Heart left ventricle (tissue), 16 donors: ENCODE data around the gene GRK5. TPM values are rescaled to one million over a fixed set of nuclear protein-coding genes. Genes with fewer than 3 reads are reported as not detected.
A peak's percentile ranks its signal among the peaks of the same experiment; 100 is the strongest.

Source experiments
- ATAC-seq, 4 donors: fragments of 200-7000 bp; cut with Tn5 transposase; one replicate each; pipeline ENCODE4 v1.9.1; 2020 to 2022; ENCODE audit warnings: moderate library complexity in 4 of 4, mild to moderate bottlenecking in 3 of 4, moderate number of reproducible peaks in 1 of 4
- DNase-seq, 5 donors: peaks; one replicate each; pipeline ENCODE4 v3.0.0-alpha.2; 2020
- H3K27ac ChIP-seq, 12 donors: fragments of 200-600 bp; sonication (generic) in 4 of 12; one replicate each; pipeline versions ENCODE4 v1.5.0 to v1.8.0; 2016 to 2022; ENCODE audit warnings: mild to moderate bottlenecking in 2 of 12
- H3K27me3 ChIP-seq, 9 donors: fragments of 200-600 bp; sonication (generic) in 2 of 9; one replicate each; pipeline versions ENCODE4 v1.5.1 to v1.8.0; 2016 to 2022; ENCODE audit warnings: mild to moderate bottlenecking in 3 of 9
- H3K36me3 ChIP-seq, 9 donors: fragments of 200-600 bp; sonication (generic) in 2 of 9; one replicate each; pipeline versions ENCODE4 v1.5.0 to v1.8.0; 2018 to 2022; ENCODE audit warnings: mild to moderate bottlenecking in 2 of 9
- H3K4me1 ChIP-seq, 12 donors: fragments of 200-600 bp; sonication (generic) in 4 of 12; one replicate each; pipeline versions ENCODE4 v1.5.0 to v1.8.0; 2016 to 2022; ENCODE audit warnings: mild to moderate bottlenecking in 3 of 12
- H3K4me3 ChIP-seq, 12 donors: fragments of 200-600 bp; sonication (generic) in 4 of 12; one replicate each; pipeline versions ENCODE4 v1.5.0 to v1.8.0; 2017 to 2022; ENCODE audit warnings: mild to moderate bottlenecking in 9 of 12, moderate library complexity in 4 of 12
- H3K9me3 ChIP-seq, 12 donors: fragments of 200-600 bp; sonication (generic) in 4 of 12; one replicate each; pipeline versions ENCODE4 v1.5.0 to v1.8.0; 2016 to 2022; ENCODE audit warnings: mild to moderate bottlenecking in 1 of 12
- POLR2A ChIP-seq, 2 donors: fragments of 450-650 bp; IDR thresholded peaks; one replicate each; pipeline ENCODE4 v1.6.1; 2017; ENCODE audit warnings: antibody characterized with exemption in 2 of 2, mild to moderate bottlenecking in 2 of 2, moderate library complexity in 2 of 2
- WGBS, 4 donors: extraction: QIAGEN DNeasy Blood & Tissue Kit in 2 of 4; methylation state at CpG; one replicate each; pipeline versions ENCODE4 v1.1.5 to v1.1.7; 2013 to 2018; 5-methylcytosine and 5-hydroxymethylcytosine counted together
- intact Hi-C, 10 donors: fragments of 100-400 bp; cut with DNase I; formaldehyde crosslinking; loops; one replicate each; pipeline versions ENCODE4 v1.11.1 to v1.14.2; 2022
- polyA plus RNA-seq, 2 donors: library from polyadenylated mRNA; stranded (reverse); fragments of 200-250 nt; gene quantifications; one replicate each; pipeline ENCODE4 v1.2.3, GENCODE V29; 2013
- total RNA-seq, 9 donors: library from RNA; depleted of rRNA in 2 of 9; stranded (reverse); fragments of >200 nt in 2 of 9; fragmentation: NEBNext Ultra II Directional in 3 of 9; extraction: Animal tissue kit (Norgen Biotek cat#: 25700) in 3 of 9; gene quantifications; one replicate each; pipeline versions ENCODE4 v1.1.0 to v1.2.4, GENCODE V29; 2016 to 2023
- TF ChIP-seq, protein P1 (sequence below), 12 donors: fragments of 200-600 bp; sonication (generic) in 4 of 12; IDR thresholded peaks; one replicate each; pipeline versions ENCODE4 v1.5.0 to v1.8.0; 2018 to 2022; ENCODE audit warnings: antibody characterized with exemption in 12 of 12, mild to moderate bottlenecking in 5 of 12
- donor health status: ischemic (EF 13 %, LVEDD 7.1; RV severe dilation, severe dysfunction).
- donor health status: healthy with polysubstance abuse.
- donor health status: DM: no; HTN: yes; CAD: no.
- donor health status: DM: no; HTN: no; CAD: no.
- donor health status: ischemic (EF 25% LVEDD 6.9; RV normal size, moderate dysfunction).
- donor health status: ischemic (EF 25% LVEDD 5.7; RV mildly dilated, moderate dysfunction).
- donor health status: healthy.
- donor health status: DM: yes; HTN: yes; CAD: no.
- donor health status: ischemic (EF 35%, LVEDD 5.7; RV mildly dilated, moderate dysfunction).
- donor health status: nonischemic (EF 11% LVEDD 7.7; RV severe dilation, severe dysfunction).
- donor health status: DM: yes; HTN: yes; CAD: no.
- donor health status: PGD.
- donor health status: ischemic (EF 29% LVEDD 5.4; RV normal size, mild dysfunction).
- donor health status: nonischemic (EF 23%, LVEDD 6.1; RV moderate dilation, normal function).

GRK5 gene
- total and polyA plus RNA-seq, 11 donors = 13.1 to 58.0 (median 30.2) TPM

DNA sequence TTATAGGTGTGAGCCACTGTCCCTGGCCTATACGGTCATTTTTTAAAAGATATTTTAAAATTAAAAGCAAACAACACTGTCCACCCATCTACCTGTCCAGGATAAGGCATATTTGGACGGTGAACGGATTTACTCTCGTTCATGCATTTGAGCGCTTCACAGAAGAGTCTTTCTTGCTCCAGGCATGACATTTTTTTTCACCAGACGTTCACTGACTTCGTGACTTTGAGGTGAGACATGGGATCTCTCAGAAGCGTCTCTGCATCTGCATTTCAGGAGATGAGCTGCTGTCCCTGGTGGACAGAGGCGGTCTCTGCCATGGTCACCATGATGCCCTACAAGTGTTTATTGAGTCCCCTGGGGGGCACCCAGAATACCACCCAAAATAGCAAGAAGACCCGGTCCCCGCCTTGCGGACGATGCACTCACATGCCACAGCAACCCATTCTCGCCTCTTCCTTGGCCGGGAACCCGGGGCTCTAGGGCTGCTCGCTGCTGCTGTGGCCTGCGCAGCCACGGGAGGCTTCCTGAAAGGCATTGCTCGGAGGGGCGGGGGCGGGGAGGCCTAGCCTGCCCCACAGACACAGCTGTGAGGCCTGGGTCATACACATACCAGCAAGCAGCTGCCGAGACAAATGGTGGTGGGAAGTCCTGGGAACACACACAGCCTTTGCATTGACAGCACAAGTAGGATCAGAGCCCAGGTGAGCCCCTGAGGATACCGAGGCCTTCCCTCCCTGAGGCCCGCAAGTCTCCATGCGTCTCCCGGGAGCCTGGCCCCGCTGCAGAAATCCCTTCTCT, 250.8 kb downstream of the GRK5 start:
- H3K4me1 ChIP-seq = no peaks in the 10 kb centered on the region
- DNase-seq (peak in 1 of 5 donors; percentile 21), ATAC-seq (peak in 1 of 4 donors; percentile 7)
- H3K36me3 ChIP-seq = peaks cover 0 to 47% (median 26%) of the 10 kb centered on the region in 9 donors
- TF ChIP-seq, protein P1, sequence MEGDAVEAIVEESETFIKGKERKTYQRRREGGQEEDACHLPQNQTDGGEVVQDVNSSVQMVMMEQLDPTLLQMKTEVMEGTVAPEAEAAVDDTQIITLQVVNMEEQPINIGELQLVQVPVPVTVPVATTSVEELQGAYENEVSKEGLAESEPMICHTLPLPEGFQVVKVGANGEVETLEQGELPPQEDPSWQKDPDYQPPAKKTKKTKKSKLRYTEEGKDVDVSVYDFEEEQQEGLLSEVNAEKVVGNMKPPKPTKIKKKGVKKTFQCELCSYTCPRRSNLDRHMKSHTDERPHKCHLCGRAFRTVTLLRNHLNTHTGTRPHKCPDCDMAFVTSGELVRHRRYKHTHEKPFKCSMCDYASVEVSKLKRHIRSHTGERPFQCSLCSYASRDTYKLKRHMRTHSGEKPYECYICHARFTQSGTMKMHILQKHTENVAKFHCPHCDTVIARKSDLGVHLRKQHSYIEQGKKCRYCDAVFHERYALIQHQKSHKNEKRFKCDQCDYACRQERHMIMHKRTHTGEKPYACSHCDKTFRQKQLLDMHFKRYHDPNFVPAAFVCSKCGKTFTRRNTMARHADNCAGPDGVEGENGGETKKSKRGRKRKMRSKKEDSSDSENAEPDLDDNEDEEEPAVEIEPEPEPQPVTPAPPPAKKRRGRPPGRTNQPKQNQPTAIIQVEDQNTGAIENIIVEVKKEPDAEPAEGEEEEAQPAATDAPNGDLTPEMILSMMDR (IDR thresholded peaks at IDR 0.05) = no peak
- no peak for TF ChIP-seq POLR2A (IDR thresholded peaks at IDR 0.05)
- H3K4me3 ChIP-seq = no peak overlapping the region
- no peak overlapping the region for H3K27ac ChIP-seq
- intact Hi-C loops = no loop called here
- 91 to 93% (median 91%) methylated on average over 20 to 28 of the region's 28 CpGs for WGBS, 4 donors
- no peaks in the 10 kb centered on the region for H3K9me3 ChIP-seq
- H3K27me3 ChIP-seq = no peaks in the 10 kb centered on the region

GRCh38 chr10:119459681-119460340, 252.4 kb downstream of the GRK5 start:
- H3K27me3 ChIP-seq = no peaks in the 10 kb centered on the region
- intact Hi-C loops = no loop called here
- peaks cover 0 to 30% (median 13%) of the 10 kb centered on the region in 9 donors for H3K36me3 ChIP-seq
- 89 to 95% (median 91%) methylated on average over 17 of the region's 17 CpGs for WGBS, 4 donors
- DNase-seq (peak in 1 of 5 donors; percentile 9), ATAC-seq (peak in 1 of 4 donors; percentile 5)
- no peak overlapping the region for H3K4me3 ChIP-seq
- TF ChIP-seq, protein P1 (IDR thresholded peaks at IDR 0.05) = no peak
- no peak for TF ChIP-seq POLR2A (IDR thresholded peaks at IDR 0.05)
- H3K9me3 ChIP-seq = no peaks in the 10 kb centered on the region
- no peak overlapping the region for H3K27ac ChIP-seq
- no peaks in the 10 kb centered on the region for H3K4me1 ChIP-seq

DNA sequence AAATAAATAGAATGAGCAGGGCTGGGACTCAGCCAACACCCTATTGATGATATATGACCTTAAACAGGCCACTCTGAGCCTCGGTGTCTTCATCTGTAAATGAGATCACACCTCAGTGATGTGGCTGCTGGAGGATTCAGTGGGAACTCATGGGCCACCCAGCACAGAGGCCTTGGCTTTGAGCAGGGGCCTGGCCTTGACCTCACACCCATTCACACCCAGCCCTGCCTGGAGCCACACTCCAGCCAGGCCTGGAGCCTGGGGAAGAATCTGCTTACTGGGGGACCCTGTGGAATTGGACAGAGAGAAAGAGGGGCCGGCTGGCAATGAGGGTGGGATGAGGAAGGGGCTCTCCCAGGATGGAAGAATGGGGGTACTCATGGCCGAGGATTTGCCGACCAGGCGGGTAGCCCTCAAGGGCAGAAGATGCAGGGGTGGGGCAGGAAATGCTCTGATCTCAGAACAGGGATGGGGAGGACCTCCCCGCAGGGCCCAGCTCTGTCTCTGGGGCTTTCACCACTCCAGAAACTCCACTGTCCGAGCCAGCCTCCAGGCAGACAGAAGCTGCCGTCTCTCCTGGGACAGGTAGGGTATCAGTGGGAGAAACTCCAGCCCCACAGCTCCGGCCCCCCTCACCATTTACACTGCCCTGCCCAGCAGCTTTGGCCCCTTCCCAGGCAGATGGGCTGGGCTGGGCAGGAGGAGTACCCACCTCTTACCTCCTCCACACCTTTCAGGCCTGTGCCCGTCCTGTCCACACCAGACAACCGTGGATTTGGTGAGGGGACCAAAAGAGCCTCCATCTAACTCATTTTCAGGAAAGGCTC, 253.2 kb downstream of the GRK5 start:
- H3K27me3 ChIP-seq = no peaks in the 10 kb centered on the region
- H3K27ac ChIP-seq = no peak overlapping the region
- intact Hi-C loops = no loop called here
- no peaks in the 10 kb centered on the region for H3K9me3 ChIP-seq
- ATAC-seq (peak in 2 of 4 donors; percentile 13 to 31), DNase-seq (peak in 1 of 5 donors; percentile 22)
- H3K4me3 ChIP-seq = no peak overlapping the region
- no peaks in the 10 kb centered on the region for H3K4me1 ChIP-seq
- peaks cover 0 to 23% (median 6%) of the 10 kb centered on the region in 9 donors for H3K36me3 ChIP-seq
- 52 to 74% (median 70%) methylated on average over 11 of the region's 11 CpGs for WGBS, 4 donors
- TF ChIP-seq, protein P1 (IDR thresholded peaks at IDR 0.05) = no peak
- no peak for TF ChIP-seq POLR2A (IDR thresholded peaks at IDR 0.05)
